CD4-positive, alpha-beta T cell treated with Interferon alpha-2 for 1 hour (primary cell): Measurements from ENCODE around the gene SLC2A9.

ENCODE experiments used
- DNase-seq, 2 donors: peaks; one replicate each; pipeline ENCODE4 v3.0.0-alpha.2; 2020 to 2022

SLC2A9 gene

DNA sequence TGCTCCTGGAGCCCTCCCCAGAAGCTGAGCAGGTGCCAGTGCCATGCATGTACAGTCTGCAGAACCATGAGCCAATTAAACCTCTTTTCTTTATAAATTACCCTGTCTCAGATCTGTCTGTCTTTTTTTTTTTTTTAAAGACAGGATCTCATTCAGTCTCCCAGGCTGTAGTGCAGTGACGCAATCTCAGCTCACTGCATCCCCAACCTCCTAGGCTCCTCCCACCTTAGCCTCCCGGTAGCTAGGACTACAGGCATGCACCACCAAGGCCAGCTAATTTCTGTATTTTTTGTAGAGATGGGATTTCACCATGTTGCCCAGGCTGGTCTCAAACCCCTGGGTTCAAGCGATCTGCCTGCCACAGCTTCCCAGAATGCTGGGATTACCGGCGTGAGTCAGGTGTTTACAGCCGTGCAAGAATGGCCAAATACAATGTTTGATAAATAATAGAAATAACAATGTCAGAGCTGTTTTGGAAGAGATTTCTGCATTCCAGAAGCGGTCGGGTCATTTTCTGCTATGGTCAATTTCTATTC is 68.8 kb downstream of the SLC2A9 start:
- no peak for DNase-seq

DNA sequence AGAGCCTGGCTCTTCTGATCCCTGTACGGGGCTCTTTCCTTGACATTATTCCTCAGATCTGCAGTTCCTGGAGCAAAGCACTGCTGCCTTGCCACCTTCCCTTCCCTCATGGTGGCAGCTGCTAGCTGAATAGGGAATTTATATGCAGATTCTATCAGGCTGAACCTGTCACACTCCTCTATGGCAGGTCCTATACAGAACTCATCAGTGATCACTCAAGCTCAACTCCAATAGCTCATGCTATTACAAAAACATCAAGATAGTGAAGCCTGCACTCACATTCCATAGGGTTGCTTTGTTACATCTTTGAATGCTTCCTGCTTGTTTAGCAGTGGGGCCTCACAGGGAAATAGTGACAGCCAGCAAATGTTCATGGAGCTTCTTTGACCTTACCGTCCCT is 71.7 kb downstream of the SLC2A9 start:
- no peak for DNase-seq

DNA sequence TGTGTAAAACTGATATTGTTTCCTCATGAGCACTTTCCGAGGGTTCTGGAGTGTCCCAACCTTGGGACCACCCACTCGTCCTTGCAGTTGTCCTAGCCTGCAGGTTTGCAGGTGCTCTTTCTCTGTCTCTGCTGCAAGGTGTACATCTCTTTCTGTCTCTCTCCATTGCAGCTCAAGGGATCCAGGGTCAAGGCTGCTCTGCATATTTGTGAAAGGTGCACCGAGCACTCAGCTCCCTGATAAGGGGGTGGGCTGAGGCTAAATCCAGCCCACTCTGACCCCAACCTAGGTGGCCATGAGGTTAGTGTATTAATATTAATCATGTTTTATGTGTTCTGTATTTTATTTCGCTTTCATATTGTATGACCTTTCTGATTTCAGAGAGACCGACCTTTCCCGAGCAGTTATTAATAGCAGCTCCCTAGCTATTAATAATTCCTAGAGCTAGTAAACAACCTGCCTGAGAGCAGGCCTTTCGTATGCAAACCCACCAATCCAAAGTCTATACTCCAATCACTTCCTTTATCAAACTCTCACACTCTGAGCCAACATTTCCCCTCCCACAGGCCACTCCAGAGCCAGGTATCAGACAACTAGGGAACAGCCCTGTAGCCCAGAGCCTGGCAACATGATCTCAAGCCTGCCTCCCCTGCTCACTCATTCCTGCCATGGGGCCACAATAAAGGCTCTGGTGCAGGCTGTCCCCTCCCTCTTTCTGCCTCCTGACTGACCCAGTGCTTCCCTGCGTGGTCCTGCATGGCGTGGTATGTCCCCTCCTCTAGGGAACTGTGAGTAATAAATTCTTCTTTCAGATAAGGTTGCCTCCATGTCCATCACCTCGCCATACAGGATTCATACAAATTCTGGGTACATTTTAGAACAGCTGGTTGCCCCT is 73.9 kb downstream of the SLC2A9 start:
- DNase-seq = no peak

DNA sequence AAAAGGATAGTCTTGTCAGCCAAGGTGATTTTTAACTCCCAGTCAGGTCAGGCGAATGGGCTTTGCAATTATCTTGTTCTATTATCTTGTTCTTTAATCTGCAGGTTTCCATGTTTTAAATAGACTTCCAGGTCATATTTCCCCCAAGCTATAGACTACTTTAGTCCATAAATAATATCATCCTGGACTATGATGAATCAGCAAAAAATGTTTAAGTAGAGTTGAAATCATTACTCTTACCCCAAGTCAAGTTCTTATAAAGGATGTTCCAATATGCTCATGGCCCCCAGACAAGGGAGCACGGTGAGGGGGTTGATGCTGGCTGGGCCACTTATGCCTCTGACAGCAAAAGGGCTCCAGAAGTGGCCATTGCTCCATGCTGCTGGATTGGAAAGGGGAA is 75.1 kb downstream of the SLC2A9 start:
- no peak for DNase-seq

- no peak for DNase-seq
Observed at GRCh38 chr4:9944431-9945425, 76.6 kb downstream of the SLC2A9 start.

- no peak for DNase-seq
Observed at GRCh38 chr4:9943761-9944160, 77.5 kb downstream of the SLC2A9 start.

DNA sequence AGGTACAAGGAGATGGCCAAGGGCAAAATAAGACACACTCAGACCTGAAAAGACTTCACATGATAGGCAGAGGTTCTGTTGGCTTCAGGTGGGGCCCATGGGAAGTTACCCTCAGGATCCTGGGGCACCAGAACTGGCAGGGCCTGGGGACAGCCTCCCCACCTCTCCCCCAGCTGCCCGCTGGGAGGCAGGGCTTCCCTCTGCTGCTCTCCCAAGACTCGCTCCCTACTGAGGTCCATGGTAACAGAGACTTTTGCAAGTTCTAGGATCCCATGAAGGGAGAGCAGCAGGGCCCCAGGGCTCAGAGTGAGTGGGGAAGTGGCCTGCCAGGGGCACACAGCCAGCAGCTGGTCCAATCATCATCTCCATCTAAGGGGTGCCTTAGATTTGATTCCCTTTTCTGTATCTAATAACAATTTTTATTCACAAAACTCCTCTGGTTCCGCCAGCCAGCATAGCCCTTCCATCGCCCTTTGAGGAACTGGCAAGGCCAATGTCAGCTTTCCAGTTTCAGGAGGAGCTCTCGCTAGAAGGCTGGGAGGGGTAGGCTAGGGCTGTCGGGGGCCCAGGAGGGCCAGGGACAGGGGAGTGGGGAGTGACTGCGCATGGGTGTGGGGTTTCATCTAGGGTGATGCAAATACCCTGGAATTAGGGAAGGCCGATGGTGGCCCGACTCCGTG is 78.2 kb downstream of the SLC2A9 start:
- no peak for DNase-seq

DNA sequence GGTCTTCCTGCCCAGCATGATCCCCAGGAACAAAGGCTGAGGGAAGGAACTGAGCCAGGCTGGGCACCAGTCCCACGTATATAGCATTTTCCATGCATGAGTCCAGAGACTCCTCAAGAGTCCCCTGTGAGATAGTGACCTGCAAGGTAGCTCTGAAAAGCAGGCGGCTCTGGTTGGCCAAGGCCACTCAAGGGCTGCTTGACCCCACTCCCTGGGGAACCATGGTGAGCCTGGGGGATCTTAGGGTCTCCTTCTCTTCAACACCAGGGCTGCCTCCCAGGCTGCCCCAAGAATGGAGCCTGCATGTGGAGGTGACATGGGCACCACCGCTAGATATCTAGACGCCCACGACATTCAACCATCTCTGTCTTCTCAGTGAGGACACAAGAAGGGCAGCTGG is 79.2 kb downstream of the SLC2A9 start:
- no peak for DNase-seq

GRCh38 chr4:9940041-9940440 is 81.3 kb downstream of the SLC2A9 start:
- DNase-seq = no peak

- DNase-seq = no peak
Observed at GRCh38 chr4:9938933-9939332, 82.4 kb downstream of the SLC2A9 start.

GRCh38 chr4:9937078-9937477 is 84.2 kb downstream of the SLC2A9 start:
- DNase-seq = no peak

- DNase-seq = no peak
Observed at GRCh38 chr4:9936129-9936644, 85.1 kb downstream of the SLC2A9 start.

GRCh38 chr4:9933956-9934355 is 87.3 kb downstream of the SLC2A9 start:
- no peak for DNase-seq

DNA sequence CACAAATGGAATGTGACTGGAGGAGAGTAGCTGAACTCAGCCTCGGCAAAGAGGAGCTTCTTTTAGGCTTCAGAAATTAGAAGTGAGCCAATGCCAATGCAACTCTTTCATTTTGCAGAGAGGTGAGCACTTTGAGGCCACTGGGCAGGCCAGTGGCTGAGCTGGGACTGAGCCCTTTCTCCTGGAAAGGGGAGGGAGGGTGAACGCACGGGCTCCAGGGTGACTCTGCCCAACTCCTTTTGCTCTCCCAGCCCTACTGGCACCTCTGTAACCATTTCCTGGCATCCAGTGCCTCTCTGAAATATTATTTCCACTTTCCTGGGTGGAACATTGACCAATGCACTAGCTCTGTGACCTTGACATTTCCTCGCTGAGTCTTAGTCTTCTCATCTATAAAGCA is 88.1 kb downstream of the SLC2A9 start:
- DNase-seq = no peak

- DNase-seq = no peak
Observed at GRCh38 chr4:9932771-9933170, 88.5 kb downstream of the SLC2A9 start.

GRCh38 chr4:9931146-9931545 is 90.2 kb downstream of the SLC2A9 start:
- no peak for DNase-seq

GRCh38 chr4:9929111-9929510 is 92.2 kb downstream of the SLC2A9 start:
- DNase-seq = no peak

DNA sequence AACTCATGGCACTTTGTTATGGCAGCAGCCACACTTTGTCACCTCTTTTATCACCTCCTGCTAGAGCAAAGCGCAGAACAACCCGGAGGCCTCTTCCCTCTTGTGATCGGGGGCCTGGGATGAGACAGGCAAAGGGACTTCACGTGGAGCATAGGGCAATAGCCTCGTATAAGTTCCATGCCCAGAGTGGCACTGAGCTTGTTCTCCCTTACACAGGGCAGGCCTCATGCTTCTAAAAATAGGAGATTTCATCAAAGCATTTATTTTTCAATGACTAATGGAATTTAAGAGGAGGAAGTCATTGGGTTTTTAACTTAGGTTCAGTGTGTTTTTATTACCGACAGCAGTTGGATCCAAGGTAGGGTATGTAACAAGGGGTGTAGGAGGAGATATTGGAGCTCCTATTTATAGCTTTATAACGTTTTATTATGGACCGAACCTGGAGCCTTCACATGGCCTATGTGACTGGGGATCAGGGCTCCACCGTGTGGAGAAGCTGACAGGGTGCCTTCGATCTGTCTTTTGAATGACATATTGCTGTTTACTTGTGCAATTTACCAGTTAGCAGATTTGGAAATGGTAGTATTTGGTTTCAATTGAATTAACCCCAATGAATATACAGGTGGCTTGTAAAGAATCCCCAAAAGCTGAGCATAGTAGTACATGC is 93.8 kb downstream of the SLC2A9 start:
- DNase-seq = no peak

GRCh38 chr4:9926586-9926985 is 94.7 kb downstream of the SLC2A9 start:
- DNase-seq = no peak

GRCh38 chr4:9925750-9926439 is 95.4 kb downstream of the SLC2A9 start:
- no peak for DNase-seq

- no peak for DNase-seq
Observed at GRCh38 chr4:9924750-9925149, 96.5 kb downstream of the SLC2A9 start.
